Measurements from ENCODE around the gene RNF31. TPM values are rescaled to one million over a fixed set of nuclear protein-coding genes. Genes with fewer than 3 reads are reported as not detected.

Gene RNF31
- total RNA-seq, 1 experiment from 2014 or later, result 48.6 TPM

DNA sequence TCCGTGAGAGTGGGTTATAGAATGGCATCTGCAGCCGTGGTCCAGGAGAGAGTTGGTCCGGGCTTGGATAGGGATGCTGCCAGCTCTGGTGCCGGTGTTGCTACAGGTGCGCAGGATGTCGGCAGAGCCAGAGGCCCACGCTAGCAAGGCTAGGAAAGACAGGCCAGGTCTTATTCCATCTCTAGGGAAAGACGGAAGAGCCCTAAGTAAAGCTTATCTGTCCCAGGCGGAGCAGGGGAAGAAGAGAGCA lies 11.8 kb upstream of the RNF31 start:
- in situ Hi-C loops (cut with HindIII; ENCODE audit: low pct_unique_long_range_greater_than_20kb, low sequenced_read_pairs) (no loop called here), intact Hi-C loops (cut with micrococcal nuclease; ENCODE audit: unreplicated experiment) (no loop called here)
- ATAC-seq, result peak; percentile 40
- H3K4me1 ChIP-seq (ENCODE audit: control insufficient read depth, insufficient read depth, low read length), result peaks cover 30% of the 10 kb centered on the region
- peak overlapping the region; percentile 81 for H3K27ac ChIP-seq (ENCODE audit: low read length)
- no peaks in the 10 kb centered on the region for H3K9me3 ChIP-seq (ENCODE audit: control insufficient read depth, insufficient read depth, low read depth, low read length)
- H3K4me3 ChIP-seq (ENCODE audit: low read depth in 2 of 2, low read length in 2 of 2), result peak overlapping the region; percentile 68 to 81
- no TSS peak for BruUV-seq (replicated peaks)
- H3K27me3 ChIP-seq (ENCODE audit: control insufficient read depth, insufficient read depth, low read length), result no peaks in the 10 kb centered on the region
- DNase-seq (ENCODE audit: low read depth, low spot score), result no peak
- TF ChIP-seq, protein P1, sequence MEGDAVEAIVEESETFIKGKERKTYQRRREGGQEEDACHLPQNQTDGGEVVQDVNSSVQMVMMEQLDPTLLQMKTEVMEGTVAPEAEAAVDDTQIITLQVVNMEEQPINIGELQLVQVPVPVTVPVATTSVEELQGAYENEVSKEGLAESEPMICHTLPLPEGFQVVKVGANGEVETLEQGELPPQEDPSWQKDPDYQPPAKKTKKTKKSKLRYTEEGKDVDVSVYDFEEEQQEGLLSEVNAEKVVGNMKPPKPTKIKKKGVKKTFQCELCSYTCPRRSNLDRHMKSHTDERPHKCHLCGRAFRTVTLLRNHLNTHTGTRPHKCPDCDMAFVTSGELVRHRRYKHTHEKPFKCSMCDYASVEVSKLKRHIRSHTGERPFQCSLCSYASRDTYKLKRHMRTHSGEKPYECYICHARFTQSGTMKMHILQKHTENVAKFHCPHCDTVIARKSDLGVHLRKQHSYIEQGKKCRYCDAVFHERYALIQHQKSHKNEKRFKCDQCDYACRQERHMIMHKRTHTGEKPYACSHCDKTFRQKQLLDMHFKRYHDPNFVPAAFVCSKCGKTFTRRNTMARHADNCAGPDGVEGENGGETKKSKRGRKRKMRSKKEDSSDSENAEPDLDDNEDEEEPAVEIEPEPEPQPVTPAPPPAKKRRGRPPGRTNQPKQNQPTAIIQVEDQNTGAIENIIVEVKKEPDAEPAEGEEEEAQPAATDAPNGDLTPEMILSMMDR (IDR thresholded peaks at IDR 0.05), result no peak
- TF ChIP-seq TCF7L2 (IDR thresholded peaks at IDR 0.05; ENCODE audit: low read depth, low read length) (no peak), POLR2AphosphoS5 (IDR thresholded peaks at IDR 0.05; ENCODE audit: low read depth, low read length) (no peak), SIN3A (IDR thresholded peaks at IDR 0.05; ENCODE audit: borderline replicate concordance, insufficient read depth, low read depth, low read length) (no peak)
- TF ChIP-seq, protein P2, sequence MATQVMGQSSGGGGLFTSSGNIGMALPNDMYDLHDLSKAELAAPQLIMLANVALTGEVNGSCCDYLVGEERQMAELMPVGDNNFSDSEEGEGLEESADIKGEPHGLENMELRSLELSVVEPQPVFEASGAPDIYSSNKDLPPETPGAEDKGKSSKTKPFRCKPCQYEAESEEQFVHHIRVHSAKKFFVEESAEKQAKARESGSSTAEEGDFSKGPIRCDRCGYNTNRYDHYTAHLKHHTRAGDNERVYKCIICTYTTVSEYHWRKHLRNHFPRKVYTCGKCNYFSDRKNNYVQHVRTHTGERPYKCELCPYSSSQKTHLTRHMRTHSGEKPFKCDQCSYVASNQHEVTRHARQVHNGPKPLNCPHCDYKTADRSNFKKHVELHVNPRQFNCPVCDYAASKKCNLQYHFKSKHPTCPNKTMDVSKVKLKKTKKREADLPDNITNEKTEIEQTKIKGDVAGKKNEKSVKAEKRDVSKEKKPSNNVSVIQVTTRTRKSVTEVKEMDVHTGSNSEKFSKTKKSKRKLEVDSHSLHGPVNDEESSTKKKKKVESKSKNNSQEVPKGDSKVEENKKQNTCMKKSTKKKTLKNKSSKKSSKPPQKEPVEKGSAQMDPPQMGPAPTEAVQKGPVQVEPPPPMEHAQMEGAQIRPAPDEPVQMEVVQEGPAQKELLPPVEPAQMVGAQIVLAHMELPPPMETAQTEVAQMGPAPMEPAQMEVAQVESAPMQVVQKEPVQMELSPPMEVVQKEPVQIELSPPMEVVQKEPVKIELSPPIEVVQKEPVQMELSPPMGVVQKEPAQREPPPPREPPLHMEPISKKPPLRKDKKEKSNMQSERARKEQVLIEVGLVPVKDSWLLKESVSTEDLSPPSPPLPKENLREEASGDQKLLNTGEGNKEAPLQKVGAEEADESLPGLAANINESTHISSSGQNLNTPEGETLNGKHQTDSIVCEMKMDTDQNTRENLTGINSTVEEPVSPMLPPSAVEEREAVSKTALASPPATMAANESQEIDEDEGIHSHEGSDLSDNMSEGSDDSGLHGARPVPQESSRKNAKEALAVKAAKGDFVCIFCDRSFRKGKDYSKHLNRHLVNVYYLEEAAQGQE (IDR thresholded peaks at IDR 0.05; ENCODE audit: insufficient read depth in 1 of 2, low read depth in 2 of 2, low read length in 1 of 2), result no peak
- CTCF ChIA-PET, result interaction anchor here (0.7 to 0.9 kb wide), 2 partner anchors 25 to 38 kb away, joined by 3 to 4 read pairs; partner anchors contain the start of gene IRF9
- POLR2A ChIA-PET, result interaction anchor here (0.6 to 0.7 kb wide), 4 partner anchors 20 to 129 kb away, joined by 3 to 24 read pairs (median 4); partner anchors contain the start of genes DCAF11 and NRL
- no peaks in the 10 kb centered on the region; the same call in 1 of the 2 replicates for H3K36me3 ChIP-seq (ENCODE audit: control insufficient read depth, insufficient read depth, low read length)

DNA sequence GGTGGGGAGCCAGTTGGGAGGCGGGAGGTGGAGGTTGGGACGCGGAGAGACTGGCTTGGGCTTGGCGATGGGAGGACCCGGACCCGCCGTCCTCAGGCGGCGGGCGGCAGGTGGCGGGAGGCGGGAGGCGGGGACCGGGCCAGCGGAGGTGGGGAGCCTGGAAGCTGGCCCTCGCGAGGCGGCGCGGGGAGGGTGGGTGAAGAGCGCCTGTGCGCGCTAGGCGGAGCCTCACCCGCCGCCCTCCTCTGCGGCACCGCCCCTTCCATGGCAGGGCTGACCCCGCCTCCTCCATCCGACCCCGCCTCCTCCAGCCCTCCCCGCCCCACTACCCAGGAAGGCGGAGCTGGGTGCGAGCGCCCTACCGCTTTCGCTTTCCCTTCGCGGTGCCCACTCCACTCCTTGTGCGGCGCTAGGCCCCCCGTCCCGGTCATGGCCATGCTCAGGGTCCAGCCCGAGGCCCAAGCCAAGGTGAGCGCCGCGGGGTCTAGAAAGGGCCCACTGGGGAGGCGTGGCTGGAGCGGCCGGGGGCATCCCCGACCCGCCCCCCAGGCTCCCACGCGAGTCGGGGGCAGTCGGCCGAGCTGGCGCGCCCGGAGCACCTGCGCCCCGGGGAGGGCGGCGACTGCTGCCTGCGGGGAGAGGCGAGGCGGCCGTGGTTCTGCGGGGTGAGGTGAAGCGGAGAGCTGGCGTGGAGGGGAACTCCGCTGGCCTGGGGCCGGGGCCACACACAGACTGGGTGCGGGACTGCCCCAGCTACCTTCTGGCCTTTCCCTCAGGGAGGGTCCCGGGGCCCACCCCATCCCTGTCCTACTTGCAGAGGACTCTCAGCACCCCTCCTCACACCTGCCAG lies 11.2 kb upstream of the RNF31 start, which contains the start of gene PSME1:
TSS of gene PSME1 (plus strand) at position 361 of the 850 bp plus-strand sequence. CDS start at position 430, 69 bp downstream.
- TF ChIP-seq, protein P2 (IDR thresholded peaks at IDR 0.05; ENCODE audit: insufficient read depth in 1 of 2, low read depth in 2 of 2, low read length in 1 of 2), result no peak
- TF ChIP-seq SIN3A (IDR thresholded peaks at IDR 0.05; ENCODE audit: borderline replicate concordance, insufficient read depth, low read depth, low read length), result 0 out of 2 replicates have a peak, but pooled peaks have one; percentile 70
- TF ChIP-seq TCF7L2 (IDR thresholded peaks at IDR 0.05; ENCODE audit: low read depth, low read length), result no peak
- TF ChIP-seq, protein P1 (IDR thresholded peaks at IDR 0.05), result no peak
- peak; percentile 33; the same call in 1 of the 2 replicates for TF ChIP-seq POLR2AphosphoS5 (IDR thresholded peaks at IDR 0.05; ENCODE audit: low read depth, low read length)
- intact Hi-C loops (cut with micrococcal nuclease; ENCODE audit: unreplicated experiment), result no loop called here
- in situ Hi-C loops (cut with HindIII; ENCODE audit: low pct_unique_long_range_greater_than_20kb, low sequenced_read_pairs), result no loop called here
- H3K36me3 ChIP-seq (ENCODE audit: control insufficient read depth, insufficient read depth, low read length), result no peaks in the 10 kb centered on the region; the same call in 1 of the 2 replicates
- H3K27me3 ChIP-seq (ENCODE audit: control insufficient read depth, insufficient read depth, low read length), result no peaks in the 10 kb centered on the region
- BruUV-seq (replicated peaks), result no TSS peak
- no peaks in the 10 kb centered on the region for H3K9me3 ChIP-seq (ENCODE audit: control insufficient read depth, insufficient read depth, low read depth, low read length)
- ATAC-seq (peak; percentile 93), DNase-seq (ENCODE audit: low read depth, low spot score) (no peak)
- H3K4me1 ChIP-seq (ENCODE audit: control insufficient read depth, insufficient read depth, low read length), result peaks cover 30% of the 10 kb centered on the region
- ChIA-PET CTCF (interaction anchor here (0.7 to 0.9 kb wide), 3 partner anchors 21 to 39 kb away, joined by 3 to 4 read pairs (median 3); partner anchors contain the start of genes DCAF11, IRF9 and NRL), POLR2A (interaction anchor here (0.6 to 0.7 kb wide), 6 partner anchors 15 to 129 kb away, joined by 3 to 24 read pairs (median 4); partner anchors contain the start of genes DCAF11 and NRL)
- H3K27ac ChIP-seq (ENCODE audit: low read length), result peak within 1 kb of the TSS; percentile 81
- peak within 1 kb of the TSS; percentile 68 to 81 for H3K4me3 ChIP-seq (ENCODE audit: low read depth in 2 of 2, low read length in 2 of 2)
